K562 (cell line): ENCODE results near the gene TMEM53. TPM values are rescaled to one million over a fixed set of nuclear protein-coding genes. Genes with fewer than 3 reads are reported as not detected.
A peak's percentile ranks its signal among the peaks of the same experiment; 100 is the strongest.

Experiments
- ATF7 ChIP-seq: fragments of 450-650 bp; IDR thresholded peaks from 2 replicates; pipeline ENCODE4 v1.7.1; 2014; ENCODE audit warnings: mild to moderate bottlenecking, moderate library complexity
- CBX3 ChIP-seq, 2 experiments: IDR thresholded peaks; 1 replicate in 1 of 2; 2 replicates in 1 of 2; pipeline ENCODE4 v1.6.1; 2012; ENCODE audit warnings: inconsistent platforms in 2 of 2, low read length in 2 of 2, borderline replicate concordance in 1 of 2, control low read depth in 1 of 2
- EP300 ChIP-seq: IDR thresholded peaks from 2 replicates; pipeline ENCODE4 v1.6.1; 2012; ENCODE audit warnings: low read length, improper control_type of control experiment
- FOSL1 ChIP-seq: fragments of 200-800 bp; sonication (Bioruptor generic); conservative IDR thresholded peaks from 2 replicates; pipeline ENCODE4 v1.6.1; 2016; ENCODE audit warnings: missing genetic modification characterization, missing compliant biosample characterization
- FOXJ2 ChIP-seq: fragments of 200-800 bp; sonication (Bioruptor generic); IDR thresholded peaks from 2 replicates; pipeline ENCODE4 v1.6.1; 2016; ENCODE audit warnings: missing genetic modification characterization, missing compliant biosample characterization
- MXI1 ChIP-seq: IDR thresholded peaks from 2 replicates; pipeline ENCODE4 v1.6.1; 2011; ENCODE audit warnings: low read depth, mild to moderate bottlenecking, improper control_type of control experiment, low read length
- NKRF ChIP-seq: fragments of 450-650 bp; IDR thresholded peaks from 2 replicates; pipeline ENCODE4 v1.6.1; 2016; ENCODE audit warnings: borderline replicate concordance
- NRF1 ChIP-seq, 2 experiments: fragments of 450-650 bp; IDR thresholded peaks in 1 of 2; conservative IDR thresholded peaks in 1 of 2; 2 replicates each; pipeline ENCODE4 v1.6.1; 2014; ENCODE audit warnings: mild to moderate bottlenecking in 2 of 2
- POU5F1 ChIP-seq: fragments of 150-350 bp; IDR thresholded peaks from 2 replicates; pipeline ENCODE4 v1.6.1; 2014; ENCODE audit warnings: borderline replicate concordance, low read length, low read depth, mild to moderate bottlenecking; ENCODE audit not compliant: partially characterized antibody
- RAD21 ChIP-seq, 2 experiments: fragments of 250-450 bp in 1 of 2; fragments of 450-650 bp in 1 of 2; sonication (Bioruptor Pico) in 1 of 2; formaldehyde crosslinking in 1 of 2; IDR thresholded peaks in 1 of 2; conservative IDR thresholded peaks in 1 of 2; 2 replicates each; pipeline versions ENCODE4 v1.4.0 to v1.8.0; 2020 to 2022; ENCODE audit warnings: mild to moderate bottlenecking in 2 of 2, moderate library complexity in 1 of 2
- SMAD4 ChIP-seq: fragments of 250-450 bp; sonication (Bioruptor Pico); conservative IDR thresholded peaks from 2 replicates; pipeline ENCODE4 v1.8.0; 2021; ENCODE audit warnings: inconsistent platforms, mild to moderate bottlenecking, moderate library complexity
- ZFP30 ChIP-seq: fragments of 250-450 bp; sonication (Bioruptor Pico); IDR thresholded peaks from 2 replicates; pipeline ENCODE4 v1.8.0; 2022; ENCODE audit warnings: moderate library complexity, mild to moderate bottlenecking, inconsistent platforms, borderline replicate concordance
- ZNF165 ChIP-seq: fragments of 250-450 bp; sonication (Bioruptor Pico); IDR thresholded peaks from 2 replicates; pipeline ENCODE4 v1.4.0; 2020; ENCODE audit warnings: borderline replicate concordance
- ZNF280A ChIP-seq: fragments of 450-650 bp; IDR thresholded peaks from 2 replicates; pipeline ENCODE4 v1.6.1; 2018; ENCODE audit warnings: mild to moderate bottlenecking, low read depth; ENCODE audit not compliant: partially characterized antibody
- polyA plus RNA-seq, 8 experiments: library from polyadenylated mRNA; depleted of rRNA in 4 of 8; stranded (reverse) in 5 of 8; unstranded in 3 of 8; fragments of >200 nt; fragmentation: Nextera tagmentation in 2 of 8; fragmentation: Illumina TruSeq in 1 of 8; extraction: Ambion mirVana in 2 of 8; extraction: Trizol in 1 of 8; gene quantifications; 2 replicates each; pipeline versions ENCODE4 v1.2.1 to v1.2.3, GENCODE V29; 2011 to 2014; ENCODE audit warnings: inconsistent platforms in 1 of 8, missing spikeins in 1 of 8
- total RNA-seq, 7 experiments: library from RNA; depleted of rRNA in 6 of 7; stranded (reverse); fragments of >200 nt in 6 of 7; fragmentation: Illumina TruSeq in 2 of 7; extraction: Trizol in 2 of 7; gene quantifications; 2 replicates each; pipeline versions ENCODE4 v1.2.1 to v1.2.3, GENCODE V29; 2011 to 2021; ENCODE audit warnings: low replicate concordance in 1 of 7
- TF ChIP-seq, protein P1 (sequence below), 2 experiments: fragments of 450-650 bp; IDR thresholded peaks; 2 replicates each; pipeline ENCODE4 v1.6.1; 2016
- TF ChIP-seq, protein P2 (sequence below): fragments of 200-800 bp; sonication (Bioruptor generic); IDR thresholded peaks from 2 replicates; pipeline ENCODE4 v1.6.1; 2017; ENCODE audit warnings: missing genetic modification characterization, missing compliant biosample characterization
- TF ChIP-seq, protein P3 (sequence below): fragments of 450-650 bp; formaldehyde crosslinking; IDR thresholded peaks from 2 replicates; pipeline ENCODE4 v1.4.0; 2020; ENCODE audit warnings: mild to moderate bottlenecking, mixed read lengths

The TMEM53 gene
- total and polyA plus RNA-seq, 9 of the 15 experiments (the other 6 are each of a cell fraction or from before 2014, with no cell fraction given) = 0.23 to 3.7 (median 2.0) TPM

- TF ChIP-seq SMAD4 (CRISPR knock-in tag) = peak; percentile 77
- TF ChIP-seq ZFP30 (CRISPR knock-in tag) = no peak
- peak; percentile 39; the same call in 1 of the 2 replicates for TF ChIP-seq NKRF
- TF ChIP-seq, protein P1, sequence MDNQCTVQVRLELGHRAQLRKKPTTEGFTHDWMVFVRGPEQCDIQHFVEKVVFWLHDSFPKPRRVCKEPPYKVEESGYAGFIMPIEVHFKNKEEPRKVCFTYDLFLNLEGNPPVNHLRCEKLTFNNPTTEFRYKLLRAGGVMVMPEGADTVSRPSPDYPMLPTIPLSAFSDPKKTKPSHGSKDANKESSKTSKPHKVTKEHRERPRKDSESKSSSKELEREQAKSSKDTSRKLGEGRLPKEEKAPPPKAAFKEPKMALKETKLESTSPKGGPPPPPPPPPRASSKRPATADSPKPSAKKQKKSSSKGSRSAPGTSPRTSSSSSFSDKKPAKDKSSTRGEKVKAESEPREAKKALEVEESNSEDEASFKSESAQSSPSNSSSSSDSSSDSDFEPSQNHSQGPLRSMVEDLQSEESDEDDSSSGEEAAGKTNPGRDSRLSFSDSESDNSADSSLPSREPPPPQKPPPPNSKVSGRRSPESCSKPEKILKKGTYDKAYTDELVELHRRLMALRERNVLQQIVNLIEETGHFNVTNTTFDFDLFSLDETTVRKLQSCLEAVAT (IDR thresholded peaks at IDR 0.05) = peak; percentile 52 to 77; a peak in 1 of 4 replicates
- peak; percentile 63; the same call in 1 of the 2 replicates for TF ChIP-seq FOXJ2 (tag)
- TF ChIP-seq ATF7 = peak; percentile 94
- TF ChIP-seq CBX3 (IDR thresholded peaks at IDR 0.05; ENCODE audit: borderline replicate concordance in 1 of 2, low read length in 2 of 2) = no peak; a peak in 1 of 3 replicates
- TF ChIP-seq, protein P2, sequence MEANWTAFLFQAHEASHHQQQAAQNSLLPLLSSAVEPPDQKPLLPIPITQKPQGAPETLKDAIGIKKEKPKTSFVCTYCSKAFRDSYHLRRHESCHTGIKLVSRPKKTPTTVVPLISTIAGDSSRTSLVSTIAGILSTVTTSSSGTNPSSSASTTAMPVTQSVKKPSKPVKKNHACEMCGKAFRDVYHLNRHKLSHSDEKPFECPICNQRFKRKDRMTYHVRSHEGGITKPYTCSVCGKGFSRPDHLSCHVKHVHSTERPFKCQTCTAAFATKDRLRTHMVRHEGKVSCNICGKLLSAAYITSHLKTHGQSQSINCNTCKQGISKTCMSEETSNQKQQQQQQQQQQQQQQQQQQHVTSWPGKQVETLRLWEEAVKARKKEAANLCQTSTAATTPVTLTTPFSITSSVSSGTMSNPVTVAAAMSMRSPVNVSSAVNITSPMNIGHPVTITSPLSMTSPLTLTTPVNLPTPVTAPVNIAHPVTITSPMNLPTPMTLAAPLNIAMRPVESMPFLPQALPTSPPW (CRISPR knock-in tag) = peak; percentile 82
- TF ChIP-seq POU5F1 = peak; percentile 6
- TF ChIP-seq FOSL1 (tag) = no peak
- no peak for TF ChIP-seq ZNF280A
- 0 out of 2 replicates have a peak, but pooled peaks have one; percentile 50 for TF ChIP-seq ZNF165 (CRISPR knock-in tag)
- no peak for TF ChIP-seq RAD21 (CRISPR knock-in tag; conservative IDR thresholded peaks at IDR 0.05 in 1 of 2, IDR thresholded peaks at IDR 0.05 in 1 of 2)
- peak; percentile 41; the same call in 1 of the 2 replicates for TF ChIP-seq EP300
- TF ChIP-seq MXI1 = peak; percentile 92
- TF ChIP-seq NRF1 (conservative IDR thresholded peaks at IDR 0.05 in 1 of 2, IDR thresholded peaks at IDR 0.05 in 1 of 2) = peak; percentile 93 to 94
- TF ChIP-seq, protein P3, sequence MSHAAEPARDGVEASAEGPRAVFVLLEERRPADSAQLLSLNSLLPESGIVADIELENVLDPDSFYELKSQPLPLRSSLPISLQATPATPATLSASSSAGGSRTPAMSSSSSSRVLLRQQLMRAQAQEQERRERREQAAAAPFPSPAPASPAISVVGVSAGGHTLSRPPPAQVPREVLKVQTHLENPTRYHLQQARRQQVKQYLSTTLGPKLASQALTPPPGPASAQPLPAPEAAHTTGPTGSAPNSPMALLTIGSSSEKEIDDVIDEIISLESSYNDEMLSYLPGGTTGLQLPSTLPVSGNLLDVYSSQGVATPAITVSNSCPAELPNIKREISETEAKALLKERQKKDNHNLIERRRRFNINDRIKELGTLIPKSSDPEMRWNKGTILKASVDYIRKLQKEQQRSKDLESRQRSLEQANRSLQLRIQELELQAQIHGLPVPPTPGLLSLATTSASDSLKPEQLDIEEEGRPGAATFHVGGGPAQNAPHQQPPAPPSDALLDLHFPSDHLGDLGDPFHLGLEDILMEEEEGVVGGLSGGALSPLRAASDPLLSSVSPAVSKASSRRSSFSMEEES = no peak
These were observed at the start of gene TMEM53, which contains the start of gene ARMH1 (continued) for GRCh38 chr1:44674113-44675000.
